GF-D8 (cell line): ENCODE data around the gene REPS2.
"Not testable (repeated sequence)": the region's sequence is repeated elsewhere in the genome, so short reads cannot be mapped to it uniquely, and the experiment has no call there.

ENCODE experiments used
- DNase-seq: peaks from one replicate; lab custom pipeline; 2025; lab: John Stamatoyannopoulos, UW

The REPS2 gene

DNA sequence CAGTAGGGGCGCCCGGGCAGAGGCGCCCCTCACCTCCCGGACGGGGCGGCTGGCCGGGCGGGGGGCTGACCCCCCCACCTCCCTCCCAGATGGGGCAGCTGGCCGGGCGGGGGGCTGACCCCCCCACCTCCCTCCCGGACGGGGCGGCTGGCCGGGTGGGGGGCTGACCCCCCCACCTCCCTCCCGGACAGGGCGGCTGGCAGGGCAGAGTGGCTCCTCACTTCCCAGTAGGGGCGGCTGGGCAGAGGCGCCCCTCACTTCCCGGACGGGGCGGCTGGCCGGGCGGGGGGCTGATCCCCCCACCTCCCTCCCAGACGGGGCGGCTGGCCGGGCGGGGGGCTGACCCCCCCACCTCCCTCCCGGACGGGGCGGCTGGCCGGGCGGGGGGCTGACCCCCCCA, 18.5 kb downstream of the REPS2 start:
- DNase-seq, result not testable (repeated sequence)

DNA sequence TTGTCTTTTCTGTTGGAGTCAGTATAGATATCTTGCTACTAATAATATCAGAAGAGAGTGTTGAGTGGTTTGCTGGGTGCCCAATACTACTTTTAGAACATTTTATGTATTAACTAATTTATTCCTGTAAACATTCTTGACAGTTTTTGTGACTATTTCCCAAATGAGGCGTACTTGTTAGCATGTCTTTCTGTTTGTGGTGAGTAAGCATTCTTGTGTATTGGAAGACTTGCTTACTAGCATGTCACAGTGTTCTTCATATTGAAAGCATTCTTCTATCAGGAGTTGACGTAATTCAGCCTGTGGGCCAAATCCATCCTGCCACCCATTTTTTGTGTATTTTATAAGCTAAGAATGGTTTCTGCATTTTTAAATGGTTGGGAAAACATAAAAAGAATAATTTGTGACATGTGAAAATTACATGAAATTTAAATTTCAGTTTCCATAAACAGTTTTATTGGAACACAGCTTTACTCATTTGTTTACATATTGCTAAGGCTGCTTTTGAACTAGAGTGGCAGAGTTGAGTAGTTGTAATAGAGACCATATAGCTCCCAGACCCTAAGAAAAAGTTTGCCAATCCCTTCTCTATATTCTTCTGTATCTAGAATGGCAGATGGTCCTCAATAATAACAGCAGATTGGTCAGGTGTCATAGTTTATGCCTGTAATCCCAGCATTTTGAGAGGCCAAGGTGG, 20.4 kb downstream of the REPS2 start:
- DNase-seq, result no peak

DNA sequence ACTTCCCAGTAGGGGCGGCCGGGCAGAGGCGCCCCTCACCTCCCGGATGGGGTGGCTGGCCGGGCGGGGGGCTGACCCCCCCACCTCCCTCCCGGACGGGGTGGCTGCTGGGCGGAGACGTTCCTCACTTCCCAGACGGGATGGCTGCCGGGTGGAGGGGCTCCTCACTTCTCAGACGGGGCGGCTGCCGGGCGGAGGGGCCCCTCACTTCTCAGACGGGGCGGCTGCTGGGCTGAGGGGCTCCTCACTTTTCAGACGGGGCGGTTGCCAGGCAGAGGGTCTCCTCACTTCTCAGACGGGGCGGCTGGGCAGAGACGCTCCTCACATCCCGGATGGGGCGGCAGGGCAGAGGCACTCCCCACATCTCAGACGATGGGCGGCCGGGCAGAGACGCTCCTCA, 22.3 kb downstream of the REPS2 start:
- not testable (repeated sequence) for DNase-seq

GRCh38 chrX:16970977-16971376, 24.5 kb downstream of the REPS2 start:
- DNase-seq, result no peak

DNA sequence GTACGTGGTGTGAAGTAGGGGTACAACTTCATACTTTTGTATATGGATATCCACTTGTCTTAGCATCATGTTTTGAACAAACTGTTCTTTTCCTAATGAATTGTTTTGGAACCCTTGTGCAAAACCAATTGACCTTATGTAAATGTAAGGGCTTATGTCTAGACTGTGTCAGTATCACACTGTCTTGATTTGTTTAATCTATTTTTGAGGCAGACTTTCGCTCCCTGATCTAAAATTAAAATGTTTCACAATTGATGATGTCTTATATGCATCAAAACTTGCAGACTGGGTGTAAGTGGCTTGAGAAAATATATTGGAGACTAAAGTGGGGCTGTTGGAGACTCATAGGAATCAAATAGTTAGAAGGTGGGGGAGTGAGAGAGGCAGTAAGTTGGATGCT, 25.2 kb downstream of the REPS2 start:
- no peak for DNase-seq

GRCh38 chrX:16975233-16975632, 28.8 kb downstream of the REPS2 start:
- DNase-seq, result no peak

- DNase-seq, result no peak
Observed at GRCh38 chrX:16977771-16978170, 31.3 kb downstream of the REPS2 start.

DNA sequence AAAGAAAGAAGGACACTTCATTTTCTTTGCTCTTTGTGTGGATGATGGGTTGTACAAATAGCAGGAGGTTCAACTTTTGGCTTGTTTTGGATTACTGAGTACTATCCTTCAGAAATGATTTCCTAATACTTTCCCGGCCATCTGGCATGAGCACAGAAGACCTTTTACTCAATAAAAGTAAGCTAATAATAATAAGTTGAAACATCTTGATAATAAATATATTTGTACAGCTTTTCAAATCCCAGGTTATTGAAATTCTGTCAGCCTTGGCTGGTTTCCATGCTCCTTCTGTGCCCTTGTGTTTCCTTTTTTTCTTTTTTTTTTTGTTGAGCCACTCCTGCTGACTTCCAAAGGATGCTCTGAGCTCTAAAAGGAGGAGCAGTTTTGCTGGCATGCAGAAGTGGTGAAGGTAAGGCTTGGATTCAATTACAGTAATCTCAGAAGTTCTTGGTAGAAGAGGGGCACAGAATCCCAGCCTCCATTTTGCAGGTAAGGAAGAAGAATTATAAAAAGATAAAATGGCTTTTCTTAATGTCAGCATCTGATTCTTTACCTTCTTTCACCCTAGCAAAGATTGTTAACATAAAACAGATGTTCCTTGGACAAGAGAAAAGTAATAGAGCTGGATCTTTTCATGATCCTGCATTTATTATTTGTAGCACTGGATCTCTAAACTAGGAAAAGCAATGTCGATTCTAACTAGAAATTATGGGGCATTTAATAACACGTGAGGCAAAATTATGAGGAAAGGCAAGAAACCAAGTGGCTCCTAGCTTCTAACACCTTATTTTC, 31.9 kb downstream of the REPS2 start:
- no peak for DNase-seq

- DNase-seq, result no peak
Observed at GRCh38 chrX:16979226-16979625, 32.8 kb downstream of the REPS2 start.

GRCh38 chrX:16981209-16981608, 34.8 kb downstream of the REPS2 start:
- no peak for DNase-seq

DNA sequence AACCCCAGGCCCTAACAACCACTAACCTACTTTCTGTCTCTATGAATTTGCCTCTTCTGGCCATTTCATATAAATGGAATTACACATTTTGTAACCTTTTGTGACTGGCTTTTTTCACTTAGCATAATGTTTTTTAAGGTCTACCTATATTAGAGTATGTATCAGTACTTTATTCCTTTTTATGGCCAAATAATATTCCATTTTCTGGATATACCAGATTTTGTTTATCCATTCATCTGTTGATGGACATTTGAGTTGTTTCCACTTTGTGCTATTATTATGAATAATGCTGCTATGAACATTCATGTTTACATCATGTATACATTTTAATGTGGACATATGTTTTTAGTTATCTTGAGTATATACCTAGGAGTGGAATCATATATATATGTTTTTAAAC, 35.5 kb downstream of the REPS2 start:
- no peak for DNase-seq

DNA sequence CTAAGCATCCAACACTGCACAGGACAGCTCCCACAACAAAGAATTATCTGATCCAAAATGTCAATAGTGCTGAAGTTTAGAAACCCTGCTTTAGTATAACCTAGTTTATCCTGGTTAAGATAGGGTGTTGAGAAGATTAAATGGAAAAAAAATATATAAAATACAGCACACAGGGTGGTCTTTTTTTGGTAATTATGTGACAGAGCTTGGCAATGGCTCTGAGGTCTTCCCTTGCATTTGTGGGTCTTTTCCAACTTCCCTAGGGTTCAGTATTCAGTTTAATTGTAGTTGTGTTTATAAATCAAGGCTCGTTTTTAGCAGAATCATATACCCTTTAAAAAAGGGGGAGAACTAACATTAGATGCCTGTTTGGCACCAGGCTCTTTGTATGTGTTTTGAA, 36.6 kb downstream of the REPS2 start:
- DNase-seq, result no peak

- DNase-seq, result no peak
Observed at GRCh38 chrX:16985286-16985685, 38.8 kb downstream of the REPS2 start.

DNA sequence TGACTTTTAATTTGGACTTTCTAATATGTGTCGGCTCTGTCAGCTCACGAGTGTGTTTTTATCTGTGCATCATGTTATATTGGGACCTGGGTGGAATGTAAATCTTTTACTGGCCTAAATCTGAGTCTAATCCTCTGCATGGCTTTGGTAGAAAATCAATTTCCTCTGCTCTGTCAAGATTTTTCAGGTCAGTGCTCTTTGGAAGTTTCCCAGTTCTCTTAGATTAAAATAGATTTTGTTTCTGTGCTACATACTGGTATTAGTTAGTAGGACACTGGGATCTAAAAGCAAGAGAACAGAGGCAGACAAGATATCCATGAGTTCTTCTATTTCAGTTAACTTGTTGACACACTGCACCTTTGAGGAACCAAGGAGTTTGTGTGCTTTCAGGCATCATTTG, 39.7 kb downstream of the REPS2 start:
- no peak for DNase-seq

- DNase-seq, result no peak
Observed at GRCh38 chrX:16989750-16990149, 43.3 kb downstream of the REPS2 start.

- DNase-seq, result no peak
Observed at GRCh38 chrX:16990839-16991238, 44.4 kb downstream of the REPS2 start.

DNA sequence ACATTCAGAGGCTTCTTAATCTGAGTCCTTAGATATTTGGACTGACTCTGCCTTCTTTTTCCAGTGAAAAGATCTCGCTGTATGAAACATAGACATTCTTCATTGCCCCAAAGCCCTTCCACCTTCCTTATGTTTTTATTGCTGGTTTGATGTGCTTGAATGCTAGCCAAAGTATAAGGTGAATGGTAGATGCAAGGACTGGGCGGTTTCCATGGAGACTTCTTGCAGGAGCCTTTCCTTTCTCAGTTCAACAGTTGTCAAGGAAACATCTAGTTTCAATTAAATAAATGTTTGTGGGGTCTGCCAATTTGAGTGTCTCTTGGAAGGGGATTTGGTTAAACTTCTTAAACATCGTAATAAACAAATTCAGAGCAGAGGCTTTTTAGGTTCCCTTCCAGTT, 46.0 kb downstream of the REPS2 start:
- no peak for DNase-seq

- no peak for DNase-seq
Observed at GRCh38 chrX:16992951-16993350, 46.5 kb downstream of the REPS2 start.

DNA sequence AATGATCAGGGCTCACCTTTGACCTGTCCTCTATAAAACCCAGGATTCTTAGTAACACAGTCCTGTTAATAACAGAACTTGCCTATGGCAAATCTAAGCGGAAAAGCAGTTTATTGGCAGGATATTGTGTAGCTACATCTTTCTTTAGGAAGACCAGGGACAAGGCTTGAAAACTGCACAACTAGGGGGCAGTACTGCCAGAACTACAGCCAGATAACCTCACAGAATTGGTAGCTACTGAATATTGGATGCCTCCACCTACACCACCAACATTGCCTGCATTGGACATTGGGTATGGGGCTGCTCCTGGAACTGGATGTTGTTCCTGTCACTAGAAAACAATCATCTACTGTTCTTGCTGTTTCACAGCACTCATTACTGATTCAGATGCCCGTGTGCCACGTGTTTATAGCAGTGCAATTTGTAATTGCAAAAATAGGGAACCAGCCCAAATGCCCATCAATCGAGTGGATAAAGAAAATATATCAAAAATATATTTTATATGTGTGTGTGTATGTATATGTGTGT, 47.4 kb downstream of the REPS2 start:
- no peak for DNase-seq

DNA sequence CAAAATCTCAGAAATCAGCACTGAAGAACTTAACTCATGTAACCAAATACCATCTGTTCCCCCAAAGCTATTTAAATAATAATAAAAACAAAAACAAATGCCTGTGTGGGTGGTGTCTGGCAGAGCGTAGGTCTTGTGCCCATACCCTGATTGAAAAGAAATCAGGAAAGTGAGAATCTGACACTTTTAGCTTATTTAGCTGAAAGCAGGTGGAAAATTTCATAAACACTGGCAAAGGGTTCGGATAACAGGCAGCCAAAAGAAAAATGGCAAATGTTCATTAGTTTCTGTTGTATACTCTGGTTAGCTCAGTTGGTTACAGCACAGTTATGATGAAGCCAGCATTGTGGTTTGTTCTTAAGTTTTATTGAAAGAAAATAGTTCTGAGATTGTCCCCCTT, 48.3 kb downstream of the REPS2 start:
- no peak for DNase-seq

DNA sequence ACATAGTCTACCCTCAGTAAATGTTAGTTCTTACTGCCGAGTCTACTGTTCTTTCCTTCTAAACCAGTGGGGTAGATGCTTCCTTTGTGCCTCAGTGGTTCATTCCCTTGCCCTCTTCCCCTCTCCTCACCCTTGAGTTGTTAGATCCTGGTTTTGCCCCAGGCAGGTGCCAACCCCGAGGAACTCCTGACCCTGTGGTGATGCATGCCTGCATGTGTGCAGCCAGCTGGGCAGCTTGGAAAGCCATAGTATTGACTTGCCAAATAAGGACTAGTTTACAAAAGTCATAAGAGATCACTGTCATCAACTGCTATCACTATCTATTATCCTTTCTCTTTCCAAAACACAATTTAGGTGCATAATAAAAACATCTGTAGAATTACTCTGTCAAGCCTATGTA, 50.9 kb downstream of the REPS2 start:
- DNase-seq, result no peak

DNA sequence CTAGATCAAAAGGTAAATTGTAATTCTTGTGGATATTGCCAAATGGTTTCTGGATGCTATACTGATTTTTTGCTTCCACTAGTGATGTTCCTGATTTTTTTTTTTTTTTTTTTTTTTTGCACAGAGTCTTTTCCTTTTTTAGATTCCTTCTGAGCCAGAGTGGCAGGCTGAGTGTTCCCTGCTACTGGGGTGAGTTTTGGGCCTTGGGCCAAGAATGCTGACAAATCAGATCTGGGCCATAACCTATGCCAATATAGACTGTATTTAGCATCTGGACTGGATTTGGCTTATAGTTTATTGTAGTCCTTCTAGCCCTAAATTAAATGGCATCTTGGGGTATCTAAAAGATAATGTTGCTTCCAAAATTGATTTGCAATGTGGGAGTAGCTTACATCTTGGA, 52.8 kb downstream of the REPS2 start:
- DNase-seq, result no peak

GRCh38 chrX:17000751-17001150, 54.3 kb downstream of the REPS2 start:
- no peak for DNase-seq
